K562 (cell line): Measurements from ENCODE around the gene APBA2. TPM values are rescaled to one million over a fixed set of nuclear protein-coding genes. Genes with fewer than 3 reads are reported as not detected.

Experiments
- ATAC-seq: fragments of 200-7000 bp; cut with Tn5 transposase; 3 replicates; pipeline ENCODE4 v1.9.1; 2020; ENCODE audit warnings: moderate library complexity
- BruUV-seq: library from RNA; stranded (reverse); fragments of 400-500 nt; replicated peaks from 2 replicates; lab custom pipeline; 2021; lab: Mats Ljungman, UMichigan
- CTCF ChIA-PET: fragments of 300-600 bp; formaldehyde crosslinking; extraction: SDS; loops from one replicate; lab custom pipeline; 2021; ENCODE audit warnings: low intra/inter-chr PET ratio; lab: Yijun Ruan, JAX
- POLR2A ChIA-PET: fragments of 300-600, 350-650 bp; sonication (Branson Sonifier 250); formaldehyde crosslinking; extraction: SDS; loops from one replicate; lab custom pipeline; 2021; ENCODE audit warnings: antibody characterized with exemption, inconsistent platforms; lab: Yijun Ruan, JAX
- DNase-seq, 4 experiments: peaks; one replicate each; pipeline versions ENCODE4 v3.0.0 to v3.0.0-alpha.2; 2011 to 2018; ENCODE audit warnings: low spot score in 3 of 4, mixed read lengths in 3 of 4; ENCODE audit errors: extremely low read depth in 1 of 4
- FAIRE-seq: peaks from 2 replicates; lab custom pipeline; 2011; peaks lifted over from hg19 to GRCh38; lab: Jason Lieb, UNC
- H2AFZ ChIP-seq: 2 replicates; pipeline ENCODE4 v1.6.0; 2011; ENCODE audit warnings: low read depth, low read length, control low read depth, inconsistent platforms
- H3K27ac ChIP-seq: fragments of 200-600 bp; 3 replicates; pipeline ENCODE4 v1.8.0; 2011; ENCODE audit warnings: low read depth, mild to moderate bottlenecking, control low read depth, inconsistent platforms, low read length, moderate library complexity, mixed read lengths; ENCODE audit errors: extremely low read depth
- H3K27me3 ChIP-seq, 2 experiments: fragments of 300-600 bp in 1 of 2; 2 replicates in 1 of 2; 3 replicates in 1 of 2; pipeline versions ENCODE4 v1.6.0 to v1.8.0; 2011; ENCODE audit warnings: inconsistent platforms in 2 of 2, low read length in 2 of 2, mild to moderate bottlenecking in 1 of 2, mixed read lengths in 1 of 2, moderate library complexity in 1 of 2; ENCODE audit not compliant: control insufficient read depth in 2 of 2, insufficient read depth in 2 of 2
- H3K36me3 ChIP-seq: fragments of 300-600 bp; 3 replicates; pipeline ENCODE4 v1.8.0; 2011; ENCODE audit warnings: mild to moderate bottlenecking, low read length, inconsistent platforms; ENCODE audit not compliant: control insufficient read depth, insufficient read depth
- H3K4me1 ChIP-seq, 2 experiments: fragments of 200-600 bp in 1 of 2; replicated peaks in 1 of 2; 2 replicates in 1 of 2; 3 replicates in 1 of 2; pipeline versions ENCODE4 v1.5.1 to v1.8.0; 2011; ENCODE audit warnings: inconsistent platforms in 2 of 2, low read length in 2 of 2, mild to moderate bottlenecking in 1 of 2, mixed read lengths in 1 of 2, moderate library complexity in 1 of 2; ENCODE audit not compliant: control insufficient read depth in 2 of 2, insufficient read depth in 2 of 2
- H3K4me2 ChIP-seq: 2 replicates; pipeline ENCODE4 v1.6.1; 2011; ENCODE audit warnings: low read length, control low read depth, inconsistent platforms, mixed read lengths; ENCODE audit not compliant: insufficient read depth
- H3K4me3 ChIP-seq: fragments of 200-600 bp; sonication (generic), shearing (Covaris generic); 2 replicates; pipeline ENCODE4 v1.5.1; 2016; ENCODE audit warnings: control low read depth, inconsistent platforms
- H3K79me2 ChIP-seq: fragments of 200-600 bp; 3 replicates; pipeline ENCODE4 v1.8.0; 2011; ENCODE audit warnings: low read length, inconsistent platforms; ENCODE audit not compliant: control insufficient read depth, insufficient read depth
- H3K9ac ChIP-seq, 2 experiments: 2 replicates each; pipeline versions ENCODE4 v1.6.0 to v1.6.1; 2011; ENCODE audit warnings: low read depth in 2 of 2, low read length in 2 of 2, control low read depth in 1 of 2, inconsistent platforms in 1 of 2, mild to moderate bottlenecking in 1 of 2, mixed read lengths in 1 of 2; ENCODE audit not compliant: insufficient read depth in 1 of 2
- H3K9me1 ChIP-seq: one replicate; pipeline ENCODE4 v1.6.0; 2011; ENCODE audit warnings: inconsistent platforms, mild to moderate bottlenecking, low read length, moderate library complexity; ENCODE audit not compliant: control insufficient read depth, insufficient read depth
- H3K9me3 ChIP-seq: replicated peaks from 2 replicates; pipeline ENCODE4 v1.5.1; 2011; ENCODE audit warnings: low read depth, low read length, inconsistent platforms; ENCODE audit not compliant: control insufficient read depth, insufficient read depth
- H4K20me1 ChIP-seq: replicated peaks from 2 replicates; pipeline ENCODE4 v1.6.1; 2011; ENCODE audit warnings: low read length, inconsistent platforms, mixed read lengths; ENCODE audit not compliant: control insufficient read depth, insufficient read depth
- ARID2 ChIP-seq: fragments of 450-650 bp; IDR thresholded peaks from 2 replicates; pipeline ENCODE4 v1.6.1; 2017; ENCODE audit warnings: antibody characterized with exemption, mild to moderate bottlenecking
- FOXO4 ChIP-seq: fragments of 450-650 bp; formaldehyde crosslinking; IDR thresholded peaks from 2 replicates; pipeline ENCODE4 v1.4.0; 2020; ENCODE audit warnings: mild to moderate bottlenecking, moderate library complexity
- GTF2F1 ChIP-seq: IDR thresholded peaks from 2 replicates; pipeline ENCODE4 v1.6.1; 2011; ENCODE audit warnings: low read depth, low read length, improper control_type of control experiment
- GTF3C2 ChIP-seq: IDR thresholded peaks from 3 replicates; pipeline ENCODE4 v1.6.1; 2011; ENCODE audit warnings: borderline replicate concordance, mild to moderate bottlenecking, moderate library complexity; ENCODE audit not compliant: insufficient read length; ENCODE audit errors: extremely low read depth
- ILK ChIP-seq: fragments of 450-650 bp; IDR thresholded peaks from 2 replicates; pipeline ENCODE4 v1.6.1; 2016; ENCODE audit warnings: missing genetic modification characterization, low read depth, mild to moderate bottlenecking, missing compliant biosample characterization, moderate library complexity, borderline replicate concordance
- TSHZ1 ChIP-seq: fragments of 250-450 bp; sonication (Bioruptor Pico); IDR thresholded peaks from 2 replicates; pipeline ENCODE4 v1.4.0; 2020; ENCODE audit warnings: mild to moderate bottlenecking, moderate library complexity
- ZNF830 ChIP-seq: fragments of 250-450 bp; sonication (Bioruptor Pico); IDR thresholded peaks from 2 replicates; pipeline ENCODE4 v1.5.0; 2021; ENCODE audit warnings: mild to moderate bottlenecking
- WGBS: fragments of 100-300 bp; shearing (Covaris generic); methylation state at CpG from one replicate; pipeline ENCODE4 v1.1.6; 2016; ENCODE audit warnings: low coverage, mixed read lengths; ENCODE audit not compliant: insufficient coverage; ENCODE audit errors: missing lambda C conversion rate; 5-methylcytosine and 5-hydroxymethylcytosine counted together
- in situ Hi-C: fragments of 300-500 bp; cut with MboI; formaldehyde crosslinking; loops from 4 replicates; pipeline ENCODE4 v1.15.0; 2018; ENCODE audit warnings: inconsistent platforms, mixed read lengths
- intact Hi-C: fragments of 100-400 bp; cut with micrococcal nuclease; formaldehyde crosslinking; loops from 2 replicates; pipeline ENCODE4 v1.14.2; 2022
- polyA plus RNA-seq, 8 experiments: library from polyadenylated mRNA; depleted of rRNA in 4 of 8; stranded (reverse) in 5 of 8; unstranded in 3 of 8; fragments of >200 nt; fragmentation: Nextera tagmentation in 2 of 8; fragmentation: Illumina TruSeq in 1 of 8; extraction: Ambion mirVana in 2 of 8; extraction: Trizol in 1 of 8; gene quantifications; 2 replicates each; pipeline versions ENCODE4 v1.2.1 to v1.2.3, GENCODE V29; 2011 to 2014; ENCODE audit warnings: inconsistent platforms in 1 of 8, missing spikeins in 1 of 8
- total RNA-seq, 7 experiments: library from RNA; depleted of rRNA in 6 of 7; stranded (reverse); fragments of >200 nt in 6 of 7; fragmentation: Illumina TruSeq in 2 of 7; extraction: Trizol in 2 of 7; gene quantifications; 2 replicates each; pipeline versions ENCODE4 v1.2.1 to v1.2.3, GENCODE V29; 2011 to 2021; ENCODE audit warnings: low replicate concordance in 1 of 7

APBA2 gene
- total and polyA plus RNA-seq, 9 of the 15 experiments (the other 6 are each of a cell fraction or from before 2014, with no cell fraction given), result 0.24 to 40.9 (median 25.2) TPM

- intact Hi-C loops (loop anchor here (5.0 kb wide), 2 partner anchors 46 to 79 kb away; no protein-coding TSS in a partner anchor), in situ Hi-C loops (no loop called here)
- Histone ChIP-seq H3K9me1 (no peaks in the 10 kb centered on the region), H3K9me3 (no peaks in the 10 kb centered on the region), H3K9ac (peak overlapping the region in 1 of 2 experiments; percentile 11; a peak in 1 of 4 replicates), H3K4me1 (peaks cover 61 to 66% of the 10 kb centered on the region in 2 experiments), H2AFZ (peak overlapping the region; percentile 6; the same call in 1 of the 2 replicates), H3K4me2 (peak overlapping the region; percentile 69), H4K20me1 (no peaks in the 10 kb centered on the region), H3K79me2 (peaks cover 81% of the 10 kb centered on the region), H3K4me3 (no peak overlapping the region; the same call in 1 of the 2 replicates), H3K27ac (peak overlapping the region; percentile 54), H3K27me3 (no peaks in the 10 kb centered on the region), H3K36me3 (peaks cover 10% of the 10 kb centered on the region)
- ATAC-seq (peak; percentile 82), FAIRE-seq (peak; percentile 95), DNase-seq (peak; percentile 62 to 97 (median 77))
- POLR2A ChIA-PET, result interaction anchor here (0.8 to 2.2 kb wide), 4 partner anchors 10 to 32 kb away, joined by 3 to 8 read pairs (median 4); no protein-coding TSS in a partner anchor
- CTCF ChIA-PET, result no interaction called here
- no TSS peak for BruUV-seq
- 0% methylated on average over 8 of the region's 8 CpGs for WGBS
- no peak for TF ChIP-seq GTF3C2
- TF ChIP-seq ARID2, result no peak
- TF ChIP-seq TSHZ1 (CRISPR knock-in tag), result no peak
- TF ChIP-seq ZNF830 (CRISPR knock-in tag), result no peak
- TF ChIP-seq ILK (tag), result no peak
- no peak for TF ChIP-seq FOXO4 (CRISPR knock-in tag)
- no peak for TF ChIP-seq GTF2F1
These were observed 25.6 kb downstream of the APBA2 start for GRCh38 chr15:28911310-28911931.
